ENCODE results near the gene SPATA2L. TPM values are rescaled to one million over a fixed set of nuclear protein-coding genes. Genes with fewer than 3 reads are reported as not detected.

Gene SPATA2L
- total and polyA plus RNA-seq, 2 of the 8 experiments (the other 6 are each of a cell fraction or from before 2014, with no cell fraction given), result 9.3 to 12.5 TPM

DNA sequence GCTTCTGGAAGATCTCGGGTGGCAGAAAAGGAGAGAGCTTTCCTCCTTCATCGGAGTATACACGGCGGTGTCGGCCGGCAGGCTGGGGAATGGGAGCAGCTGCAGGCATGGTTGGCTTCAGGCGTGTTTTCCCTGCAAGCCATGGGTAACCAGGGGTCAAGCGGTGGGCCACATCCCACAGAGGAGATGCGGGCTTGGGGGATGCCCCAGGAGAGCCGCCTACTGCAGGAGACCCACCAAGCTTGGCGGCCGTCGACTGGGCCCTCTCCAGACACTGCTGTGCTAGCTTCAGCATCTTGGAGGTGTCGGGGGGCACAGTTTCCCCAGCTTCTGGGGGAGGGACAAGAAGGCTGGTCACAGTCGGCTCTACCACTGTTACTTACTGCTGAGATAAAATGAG lies 15.0 kb upstream of the SPATA2L start (continued):
- TF ChIP-seq, protein P1, sequence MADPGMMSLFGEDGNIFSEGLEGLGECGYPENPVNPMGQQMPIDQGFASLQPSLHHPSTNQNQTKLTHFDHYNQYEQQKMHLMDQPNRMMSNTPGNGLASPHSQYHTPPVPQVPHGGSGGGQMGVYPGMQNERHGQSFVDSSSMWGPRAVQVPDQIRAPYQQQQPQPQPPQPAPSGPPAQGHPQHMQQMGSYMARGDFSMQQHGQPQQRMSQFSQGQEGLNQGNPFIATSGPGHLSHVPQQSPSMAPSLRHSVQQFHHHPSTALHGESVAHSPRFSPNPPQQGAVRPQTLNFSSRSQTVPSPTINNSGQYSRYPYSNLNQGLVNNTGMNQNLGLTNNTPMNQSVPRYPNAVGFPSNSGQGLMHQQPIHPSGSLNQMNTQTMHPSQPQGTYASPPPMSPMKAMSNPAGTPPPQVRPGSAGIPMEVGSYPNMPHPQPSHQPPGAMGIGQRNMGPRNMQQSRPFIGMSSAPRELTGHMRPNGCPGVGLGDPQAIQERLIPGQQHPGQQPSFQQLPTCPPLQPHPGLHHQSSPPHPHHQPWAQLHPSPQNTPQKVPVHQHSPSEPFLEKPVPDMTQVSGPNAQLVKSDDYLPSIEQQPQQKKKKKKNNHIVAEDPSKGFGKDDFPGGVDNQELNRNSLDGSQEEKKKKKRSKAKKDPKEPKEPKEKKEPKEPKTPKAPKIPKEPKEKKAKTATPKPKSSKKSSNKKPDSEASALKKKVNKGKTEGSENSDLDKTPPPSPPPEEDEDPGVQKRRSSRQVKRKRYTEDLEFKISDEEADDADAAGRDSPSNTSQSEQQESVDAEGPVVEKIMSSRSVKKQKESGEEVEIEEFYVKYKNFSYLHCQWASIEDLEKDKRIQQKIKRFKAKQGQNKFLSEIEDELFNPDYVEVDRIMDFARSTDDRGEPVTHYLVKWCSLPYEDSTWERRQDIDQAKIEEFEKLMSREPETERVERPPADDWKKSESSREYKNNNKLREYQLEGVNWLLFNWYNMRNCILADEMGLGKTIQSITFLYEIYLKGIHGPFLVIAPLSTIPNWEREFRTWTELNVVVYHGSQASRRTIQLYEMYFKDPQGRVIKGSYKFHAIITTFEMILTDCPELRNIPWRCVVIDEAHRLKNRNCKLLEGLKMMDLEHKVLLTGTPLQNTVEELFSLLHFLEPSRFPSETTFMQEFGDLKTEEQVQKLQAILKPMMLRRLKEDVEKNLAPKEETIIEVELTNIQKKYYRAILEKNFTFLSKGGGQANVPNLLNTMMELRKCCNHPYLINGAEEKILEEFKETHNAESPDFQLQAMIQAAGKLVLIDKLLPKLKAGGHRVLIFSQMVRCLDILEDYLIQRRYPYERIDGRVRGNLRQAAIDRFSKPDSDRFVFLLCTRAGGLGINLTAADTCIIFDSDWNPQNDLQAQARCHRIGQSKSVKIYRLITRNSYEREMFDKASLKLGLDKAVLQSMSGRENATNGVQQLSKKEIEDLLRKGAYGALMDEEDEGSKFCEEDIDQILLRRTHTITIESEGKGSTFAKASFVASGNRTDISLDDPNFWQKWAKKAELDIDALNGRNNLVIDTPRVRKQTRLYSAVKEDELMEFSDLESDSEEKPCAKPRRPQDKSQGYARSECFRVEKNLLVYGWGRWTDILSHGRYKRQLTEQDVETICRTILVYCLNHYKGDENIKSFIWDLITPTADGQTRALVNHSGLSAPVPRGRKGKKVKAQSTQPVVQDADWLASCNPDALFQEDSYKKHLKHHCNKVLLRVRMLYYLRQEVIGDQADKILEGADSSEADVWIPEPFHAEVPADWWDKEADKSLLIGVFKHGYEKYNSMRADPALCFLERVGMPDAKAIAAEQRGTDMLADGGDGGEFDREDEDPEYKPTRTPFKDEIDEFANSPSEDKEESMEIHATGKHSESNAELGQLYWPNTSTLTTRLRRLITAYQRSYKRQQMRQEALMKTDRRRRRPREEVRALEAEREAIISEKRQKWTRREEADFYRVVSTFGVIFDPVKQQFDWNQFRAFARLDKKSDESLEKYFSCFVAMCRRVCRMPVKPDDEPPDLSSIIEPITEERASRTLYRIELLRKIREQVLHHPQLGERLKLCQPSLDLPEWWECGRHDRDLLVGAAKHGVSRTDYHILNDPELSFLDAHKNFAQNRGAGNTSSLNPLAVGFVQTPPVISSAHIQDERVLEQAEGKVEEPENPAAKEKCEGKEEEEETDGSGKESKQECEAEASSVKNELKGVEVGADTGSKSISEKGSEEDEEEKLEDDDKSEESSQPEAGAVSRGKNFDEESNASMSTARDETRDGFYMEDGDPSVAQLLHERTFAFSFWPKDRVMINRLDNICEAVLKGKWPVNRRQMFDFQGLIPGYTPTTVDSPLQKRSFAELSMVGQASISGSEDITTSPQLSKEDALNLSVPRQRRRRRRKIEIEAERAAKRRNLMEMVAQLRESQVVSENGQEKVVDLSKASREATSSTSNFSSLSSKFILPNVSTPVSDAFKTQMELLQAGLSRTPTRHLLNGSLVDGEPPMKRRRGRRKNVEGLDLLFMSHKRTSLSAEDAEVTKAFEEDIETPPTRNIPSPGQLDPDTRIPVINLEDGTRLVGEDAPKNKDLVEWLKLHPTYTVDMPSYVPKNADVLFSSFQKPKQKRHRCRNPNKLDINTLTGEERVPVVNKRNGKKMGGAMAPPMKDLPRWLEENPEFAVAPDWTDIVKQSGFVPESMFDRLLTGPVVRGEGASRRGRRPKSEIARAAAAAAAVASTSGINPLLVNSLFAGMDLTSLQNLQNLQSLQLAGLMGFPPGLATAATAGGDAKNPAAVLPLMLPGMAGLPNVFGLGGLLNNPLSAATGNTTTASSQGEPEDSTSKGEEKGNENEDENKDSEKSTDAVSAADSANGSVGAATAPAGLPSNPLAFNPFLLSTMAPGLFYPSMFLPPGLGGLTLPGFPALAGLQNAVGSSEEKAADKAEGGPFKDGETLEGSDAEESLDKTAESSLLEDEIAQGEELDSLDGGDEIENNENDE (IDR thresholded peaks at IDR 0.05; ENCODE audit: insufficient replicate concordance, low read length), result no peak
- TF ChIP-seq SIRT6 (IDR thresholded peaks at IDR 0.05; ENCODE audit: low read length) (no peak), ASH2L (IDR thresholded peaks at IDR 0.05; ENCODE audit: low read length) (no peak)
- TF ChIP-seq, protein P2, sequence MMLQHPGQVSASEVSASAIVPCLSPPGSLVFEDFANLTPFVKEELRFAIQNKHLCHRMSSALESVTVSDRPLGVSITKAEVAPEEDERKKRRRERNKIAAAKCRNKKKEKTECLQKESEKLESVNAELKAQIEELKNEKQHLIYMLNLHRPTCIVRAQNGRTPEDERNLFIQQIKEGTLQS (IDR thresholded peaks at IDR 0.05; ENCODE audit: insufficient read depth, low read depth, low read length), result no peak

Measured in H1 (cell line).